Left ventricle myocardium superior (tissue), 1 donor: Measurements from ENCODE around the gene DNAJC18. TPM values are rescaled to one million over a fixed set of nuclear protein-coding genes. Genes with fewer than 3 reads are reported as not detected.

ENCODE experiments used
- ATAC-seq: fragments of 200-7000 bp; cut with Tn5 transposase; one replicate; pipeline ENCODE4 v1.9.1; 2020; ENCODE audit warnings: mild to moderate bottlenecking, moderate library complexity
- DNase-seq: peaks from one replicate; pipeline ENCODE4 v3.0.0-alpha.2; 2020
- intact Hi-C: fragments of 100-400 bp; cut with micrococcal nuclease; formaldehyde crosslinking; loops from one replicate; pipeline ENCODE4 v1.11.0; 2022
- total RNA-seq: library from RNA; stranded (reverse); fragmentation: NEBNext Ultra II Directional; extraction: Animal tissue kit (Norgen Biotek cat#: 25700); gene quantifications from one replicate; pipeline ENCODE4 v1.2.1, GENCODE V29; 2021
- donor health status: DM: no; HTN: yes; CAD: no; lungs with severe emphysema.

DNAJC18 gene
- total RNA-seq, 1 donor from 2014 or later, result 10.5 TPM

DNA sequence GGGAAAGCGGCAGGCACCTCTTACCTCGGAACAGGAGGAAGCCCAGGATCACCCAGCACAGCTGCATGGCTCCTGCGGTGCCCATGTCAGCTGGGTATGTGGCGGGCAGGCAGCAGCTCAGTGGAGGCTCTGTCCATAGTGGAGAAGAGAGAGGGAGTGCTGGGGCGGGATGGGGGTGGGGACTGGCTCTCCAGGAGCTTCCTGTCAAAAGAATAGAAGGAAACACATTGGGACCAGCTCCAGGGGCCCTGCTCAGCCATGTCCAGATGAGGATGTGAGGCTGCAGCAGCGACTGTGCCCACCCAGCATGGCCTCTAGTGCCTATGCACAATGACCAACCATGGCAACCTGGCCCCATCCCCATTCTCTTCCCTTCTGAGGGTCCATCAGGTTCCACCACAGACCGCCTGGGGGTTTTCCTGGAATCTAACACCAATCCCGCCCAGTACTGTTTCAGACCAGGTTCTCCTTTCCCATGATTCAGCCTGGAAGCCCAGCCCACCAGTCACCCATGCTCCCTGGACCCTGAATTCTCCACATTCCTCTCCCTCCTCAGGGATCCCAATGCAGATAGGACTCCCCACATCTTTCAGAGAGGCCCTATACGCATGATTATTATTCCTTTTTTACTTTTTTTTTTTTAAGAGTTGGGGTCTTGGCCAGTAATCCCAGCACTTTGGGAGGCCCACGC is 23.4 kb upstream of the DNAJC18 start, which contains the start of gene ECSCR:
Gene ECSCR, minus strand, starts transcription at position 158 of the 691 bp plus-strand sequence. Its CDS starts 73 bp downstream, at position 85.
- ATAC-seq (peak; percentile 76), DNase-seq (no peak)
- intact Hi-C loops, result no loop called here

DNA sequence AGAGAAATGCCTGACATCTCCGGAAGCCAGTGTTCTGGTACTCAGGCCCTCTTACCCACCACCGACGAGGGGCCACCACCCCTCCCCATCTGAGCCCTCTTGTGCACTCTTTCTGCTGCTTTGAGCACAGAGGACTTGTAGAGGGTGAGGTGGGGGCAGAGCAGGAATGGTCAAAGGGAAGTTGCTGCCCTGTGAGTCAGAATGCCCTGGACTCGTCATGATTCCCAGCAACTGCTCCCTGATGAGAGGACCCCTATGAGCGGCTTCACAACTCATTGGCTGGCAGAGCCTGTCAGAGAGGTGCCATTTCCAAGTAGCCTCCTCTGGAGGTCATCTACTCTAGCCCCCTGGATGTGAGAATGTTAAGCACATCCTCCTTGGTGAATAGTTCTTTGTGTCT is 22.4 kb upstream of the DNAJC18 start:
- ATAC-seq (peak; percentile 41), DNase-seq (no peak)
- intact Hi-C loops, result no loop called here

DNA sequence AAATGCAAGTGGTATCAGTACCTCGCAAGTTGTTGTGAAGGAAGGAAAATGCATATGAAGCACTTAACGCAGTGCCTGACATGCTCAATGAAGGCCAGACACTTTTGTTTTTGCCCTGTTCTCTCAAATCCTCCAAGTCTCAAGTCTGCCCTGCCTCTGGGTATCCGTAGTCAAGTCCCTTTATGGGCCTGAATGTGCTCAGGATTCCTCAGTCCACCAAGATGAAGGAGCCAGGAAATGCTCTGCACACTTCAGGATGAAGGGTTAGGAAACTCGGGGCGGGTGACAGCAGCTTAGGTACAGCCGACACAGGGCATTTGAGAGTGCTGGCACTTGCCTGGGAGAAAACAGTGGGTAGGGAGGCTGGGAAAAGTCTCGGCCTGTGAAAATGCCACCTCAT is 21.9 kb upstream of the DNAJC18 start:
- intact Hi-C loops, result no loop called here
- ATAC-seq, result peak; percentile 28
- no peak for DNase-seq

DNA sequence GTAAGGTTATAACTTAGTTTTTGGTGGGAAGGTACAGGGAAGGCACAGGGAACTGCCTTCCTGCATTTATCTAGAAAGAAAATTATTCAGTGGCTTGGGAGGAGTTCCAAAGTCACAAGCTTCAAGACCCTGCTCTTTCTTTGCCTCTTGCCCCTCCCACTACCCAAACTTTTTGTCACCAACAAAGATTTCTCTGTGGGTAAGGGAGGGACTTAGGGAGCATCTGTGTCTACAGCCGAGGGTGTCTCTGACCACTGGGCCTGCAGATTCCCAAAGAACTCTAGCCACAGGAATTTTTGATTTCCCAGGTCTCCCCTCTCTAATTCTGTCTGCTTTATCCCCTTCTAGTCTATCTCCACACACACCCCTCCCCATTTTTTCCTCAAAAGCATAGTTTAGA is 21.1 kb upstream of the DNAJC18 start:
- no peak for DNase-seq
- intact Hi-C loops, result no loop called here
- ATAC-seq, result no peak

DNA sequence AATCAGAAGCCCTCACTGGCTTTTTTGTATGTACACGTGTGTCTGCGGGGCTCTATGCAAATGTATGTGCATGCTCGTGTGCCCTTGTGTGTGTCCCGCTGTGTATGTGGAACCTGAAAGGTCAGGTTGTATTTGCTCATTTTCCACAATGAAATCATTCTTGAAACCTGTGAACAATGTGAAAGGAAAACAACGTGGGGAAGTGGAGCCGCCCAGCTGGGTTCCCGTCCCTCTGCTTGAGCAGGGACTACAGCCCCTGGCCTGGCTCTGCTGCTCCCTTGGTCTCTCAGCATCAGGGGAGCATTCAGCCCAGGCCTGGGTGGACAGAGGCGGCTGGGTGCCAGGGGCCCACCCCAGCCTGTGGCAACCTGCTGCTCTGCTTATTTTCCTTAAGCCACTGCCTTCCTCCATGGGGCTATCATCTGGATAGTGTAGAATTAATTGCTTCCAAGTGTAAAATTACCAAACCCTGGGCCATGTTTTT is 20.2 kb upstream of the DNAJC18 start:
- DNase-seq, result peak; percentile 49
- intact Hi-C loops, result no loop called here
- peak; percentile 49 for ATAC-seq

DNA sequence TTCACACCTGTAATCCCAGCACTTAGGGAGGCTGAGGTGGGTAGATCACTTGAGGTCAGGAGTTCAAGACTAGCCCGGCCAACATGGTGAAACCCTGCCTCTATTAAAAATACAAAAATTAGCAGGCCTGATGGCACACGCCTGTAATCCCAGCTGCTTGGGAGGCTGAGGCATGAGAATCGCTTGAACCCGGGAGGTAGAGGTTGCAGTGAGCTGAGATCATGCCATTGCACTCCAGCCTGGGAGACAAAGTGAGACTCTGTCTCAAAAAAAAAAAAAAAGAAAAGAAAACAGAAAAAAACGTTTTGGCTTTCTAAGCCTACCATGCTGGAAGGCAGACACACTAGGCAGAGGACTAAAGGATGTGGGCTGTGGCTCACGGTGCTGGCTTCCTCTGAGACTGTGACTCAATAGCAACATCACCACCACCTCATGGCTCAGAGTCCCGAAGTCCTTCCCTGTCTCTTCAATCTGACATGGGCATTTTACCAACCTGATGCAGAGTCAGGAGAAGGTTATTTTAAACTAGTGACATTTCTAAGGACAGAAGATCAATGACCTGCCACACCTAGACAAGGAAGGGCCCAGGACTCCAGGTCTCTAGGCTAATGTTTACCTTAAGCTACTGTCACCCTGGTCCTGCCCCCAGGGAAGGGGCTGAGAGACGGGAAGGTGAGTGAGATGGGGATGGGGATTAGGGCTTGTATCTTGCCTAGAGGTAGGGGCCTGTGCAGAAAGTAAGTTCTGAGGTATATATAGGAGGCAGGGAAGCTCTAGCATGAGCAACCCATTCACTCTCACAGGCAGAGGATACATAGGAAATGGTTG is 19.5 kb upstream of the DNAJC18 start:
- ATAC-seq, result peak; percentile 41
- intact Hi-C loops, result no loop called here
- DNase-seq, result no peak

DNA sequence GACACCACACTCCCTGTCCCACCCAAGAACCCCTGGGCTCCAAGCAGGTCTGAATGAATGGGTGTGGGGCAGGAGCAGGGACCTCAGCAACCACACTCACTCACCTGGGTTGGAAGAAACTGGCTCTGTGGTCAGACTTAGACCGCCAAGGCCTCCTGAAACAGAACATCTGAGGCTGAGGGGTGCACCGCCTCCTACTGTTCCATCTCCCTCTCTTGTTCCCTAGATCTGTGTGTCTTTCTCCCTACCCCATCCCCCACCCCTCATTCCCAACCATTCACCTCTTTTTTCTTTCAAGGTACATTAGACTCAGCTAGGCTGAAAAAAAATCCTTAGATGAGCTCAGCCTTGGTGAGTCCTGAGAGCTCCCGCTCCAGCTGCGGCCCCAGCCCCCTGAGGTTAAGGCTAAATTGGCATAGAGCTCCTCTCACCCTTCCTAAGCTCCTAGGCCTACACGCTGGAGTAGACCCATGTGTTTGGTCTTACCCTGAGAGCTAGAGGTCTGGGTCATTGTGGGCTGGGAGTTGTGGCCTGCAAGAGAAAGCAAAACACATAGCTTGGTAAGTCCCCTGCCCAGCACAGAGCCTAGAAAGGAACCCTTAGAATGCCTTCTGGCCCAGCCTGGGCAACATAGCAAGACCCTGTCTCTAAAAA is 18.5 kb upstream of the DNAJC18 start:
- no peak for DNase-seq
- intact Hi-C loops, result no loop called here
- ATAC-seq, result no peak

DNA sequence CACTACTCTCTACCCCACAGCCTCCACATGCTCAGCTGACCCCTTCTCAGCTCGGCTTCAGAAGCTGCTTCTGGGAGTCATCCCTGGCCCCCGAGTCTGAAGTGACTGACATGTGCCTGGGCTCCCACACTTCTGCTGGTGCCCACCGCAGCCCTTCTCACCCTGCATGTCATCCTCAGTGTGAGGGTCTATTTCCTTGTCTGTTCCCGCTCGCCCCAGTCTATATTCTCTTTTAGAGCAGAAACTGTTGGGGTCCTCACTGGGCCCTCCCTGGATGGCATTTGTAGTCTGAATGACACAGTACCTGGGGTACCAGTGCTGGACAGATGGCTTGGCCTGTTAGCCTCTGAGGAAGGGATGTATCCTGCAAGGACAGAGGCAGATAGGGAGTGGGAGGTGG is 17.9 kb upstream of the DNAJC18 start:
- no peak for ATAC-seq
- intact Hi-C loops, result no loop called here
- DNase-seq, result no peak

DNA sequence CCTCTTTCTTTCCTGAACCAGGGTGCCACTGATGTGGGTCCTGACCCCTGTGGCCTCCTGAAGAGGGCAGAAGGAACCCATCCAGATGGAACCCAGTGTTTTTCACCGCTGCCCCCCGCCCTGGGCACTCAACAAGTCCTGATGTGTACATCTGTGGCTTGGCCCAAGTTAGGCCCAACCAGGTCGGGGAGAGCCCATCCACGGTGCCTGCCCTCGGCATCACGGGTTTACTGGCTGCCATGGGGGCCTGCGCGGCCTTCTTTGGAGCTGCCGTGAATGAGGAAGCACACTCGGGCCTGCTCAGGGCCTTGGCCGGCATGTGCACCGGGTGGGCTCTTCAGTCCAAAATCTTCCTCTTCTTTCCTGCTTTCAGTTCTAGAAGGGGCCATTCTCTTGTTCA is 17.5 kb upstream of the DNAJC18 start:
- intact Hi-C loops, result no loop called here
- DNase-seq (no peak), ATAC-seq (no peak)

DNA sequence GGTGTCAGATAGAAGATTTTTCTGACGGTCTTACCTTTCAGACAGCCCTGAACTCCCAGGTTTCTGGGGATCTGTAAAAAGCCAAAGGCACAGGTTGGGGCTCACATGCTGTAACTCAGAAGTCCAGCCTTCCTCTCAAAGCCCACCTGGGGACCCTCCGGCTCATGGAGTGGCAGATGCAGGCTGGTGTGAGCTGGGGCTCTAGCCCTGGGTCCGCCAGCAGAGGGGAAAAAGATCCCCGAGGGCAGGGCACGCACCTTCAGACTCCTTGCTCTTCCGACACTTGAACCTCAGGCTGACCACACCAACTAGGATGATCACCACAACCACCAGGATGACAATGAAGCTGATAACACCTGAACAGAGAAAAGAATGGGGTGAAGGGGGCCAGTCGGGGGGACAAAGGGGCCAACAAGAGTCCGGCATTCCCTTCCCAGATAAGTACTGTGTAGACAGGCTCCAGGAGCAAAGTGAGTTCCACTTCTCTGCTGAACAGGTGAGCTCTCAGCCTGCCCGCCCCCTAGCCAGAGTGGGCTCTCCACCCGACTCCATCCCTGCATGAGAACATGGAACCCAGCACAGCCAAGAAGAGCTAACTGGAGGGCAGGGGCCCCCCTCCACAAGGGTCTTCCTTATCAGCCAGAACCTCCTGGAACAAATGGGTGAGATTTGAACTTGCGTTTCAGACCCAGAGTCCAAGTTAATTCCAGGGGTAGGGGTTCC is 15.4 kb upstream of the DNAJC18 start:
- no peak for ATAC-seq
- intact Hi-C loops, result no loop called here
- no peak for DNase-seq

DNA sequence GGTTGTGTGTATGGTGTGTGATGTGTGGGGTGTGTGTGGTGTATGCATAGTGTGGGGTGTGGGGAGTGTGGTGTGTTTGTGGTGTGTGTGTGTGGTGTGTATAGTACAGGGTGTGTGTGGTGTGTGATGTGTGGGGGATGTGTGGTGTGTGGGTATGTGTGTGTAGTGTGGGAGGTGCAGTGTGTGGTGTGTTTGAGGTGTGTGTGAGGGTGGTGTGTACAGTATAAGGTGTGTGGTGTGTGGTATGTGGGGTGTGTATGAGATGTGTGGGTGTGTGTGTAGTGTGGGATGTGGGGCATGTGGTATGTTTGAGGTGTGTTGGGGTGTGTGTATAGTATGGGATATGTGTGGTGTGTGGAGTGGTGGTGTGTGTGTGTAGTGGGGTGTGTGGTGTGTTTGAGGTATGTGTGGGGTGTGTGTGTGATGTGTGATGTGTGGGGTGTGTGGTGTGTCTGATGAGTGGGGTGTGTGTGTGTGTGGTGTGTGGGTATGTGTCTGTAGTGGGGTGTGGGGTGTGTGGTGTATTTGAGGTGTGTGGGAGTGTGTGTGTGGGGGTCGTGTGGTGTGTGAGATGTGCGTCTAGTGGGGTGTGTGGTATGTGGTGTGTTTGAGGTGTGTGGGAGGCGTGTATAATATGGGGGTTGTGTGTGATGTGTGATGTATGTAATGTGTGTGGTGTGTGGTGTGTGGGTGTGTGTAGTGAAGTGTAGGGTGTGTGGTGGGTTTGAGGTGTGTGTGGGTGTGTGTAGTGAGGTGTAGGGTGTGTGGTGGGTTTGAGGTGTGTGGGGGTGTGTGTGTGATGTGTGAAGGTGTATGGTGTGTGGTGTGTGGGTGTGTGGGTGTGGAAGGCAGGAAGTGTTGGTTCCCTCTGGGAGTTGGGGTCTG is 14.6 kb upstream of the DNAJC18 start:
- no peak for ATAC-seq

DNA sequence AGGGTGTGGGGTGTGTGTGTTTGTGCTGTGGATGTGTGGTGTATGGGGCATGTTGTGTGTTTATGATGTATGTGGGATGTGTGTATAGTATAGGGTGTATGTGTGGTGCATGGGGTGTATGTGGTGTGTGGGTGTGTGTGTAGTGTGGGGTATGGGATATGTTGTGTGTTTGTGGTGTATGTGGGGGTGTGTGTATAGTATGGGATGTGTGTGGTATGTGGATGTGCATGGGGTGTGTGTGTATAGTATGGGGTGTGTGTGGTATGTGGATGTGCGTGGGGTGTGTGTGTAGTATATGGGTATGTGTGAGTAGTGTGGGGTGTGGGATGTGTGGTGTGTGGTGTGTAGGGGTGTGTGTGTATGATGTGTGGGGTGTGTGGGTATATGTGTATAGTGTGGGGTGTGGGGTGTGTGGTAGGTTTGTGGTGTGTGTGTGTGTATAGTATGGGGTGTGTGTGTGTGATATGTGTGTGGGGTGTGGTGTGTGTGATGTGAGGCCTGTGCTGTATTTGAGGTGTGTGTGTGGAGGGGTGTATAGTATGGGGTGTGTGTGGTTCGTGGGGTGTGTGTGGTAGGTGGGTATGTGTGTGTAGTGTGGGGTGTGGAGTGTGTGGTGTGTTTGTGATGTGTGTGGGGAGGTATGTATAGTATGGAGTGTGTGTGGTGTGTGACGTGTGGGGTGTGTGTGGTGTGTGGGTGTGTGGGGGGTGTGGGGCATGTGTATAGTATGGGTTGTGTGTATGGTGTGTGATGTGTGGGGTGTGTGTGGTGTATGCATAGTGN is 12.7 kb upstream of the DNAJC18 start:
- DNase-seq (no peak), ATAC-seq (peak; percentile 13)
- intact Hi-C loops, result no loop called here

More for the DNA sequence above, 14.6 kb upstream of the DNAJC18 start:
- intact Hi-C loops, result no loop called here
- no peak for DNase-seq

DNA sequence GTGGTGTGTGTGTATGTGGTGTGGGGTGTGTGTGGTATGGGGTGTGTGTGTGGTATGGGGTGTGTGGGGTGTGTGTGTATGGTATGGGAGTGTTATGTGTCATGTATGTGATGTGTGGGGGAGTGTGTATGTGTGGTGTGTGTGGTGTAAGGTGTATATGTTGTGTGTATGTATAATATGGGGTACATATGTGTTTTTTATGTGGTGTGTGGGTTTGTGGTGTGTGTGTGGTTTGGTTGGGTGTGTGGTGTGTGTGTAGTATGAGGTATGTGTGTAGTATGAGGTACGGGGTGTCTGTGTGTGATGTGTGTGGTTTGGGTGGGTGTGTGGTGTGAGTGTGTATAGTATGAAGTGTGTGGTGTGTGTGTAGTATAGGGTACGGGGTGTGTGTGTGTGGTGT is 11.9 kb upstream of the DNAJC18 start:
- DNase-seq, result no peak
- intact Hi-C loops, result no loop called here
- no peak for ATAC-seq

DNA sequence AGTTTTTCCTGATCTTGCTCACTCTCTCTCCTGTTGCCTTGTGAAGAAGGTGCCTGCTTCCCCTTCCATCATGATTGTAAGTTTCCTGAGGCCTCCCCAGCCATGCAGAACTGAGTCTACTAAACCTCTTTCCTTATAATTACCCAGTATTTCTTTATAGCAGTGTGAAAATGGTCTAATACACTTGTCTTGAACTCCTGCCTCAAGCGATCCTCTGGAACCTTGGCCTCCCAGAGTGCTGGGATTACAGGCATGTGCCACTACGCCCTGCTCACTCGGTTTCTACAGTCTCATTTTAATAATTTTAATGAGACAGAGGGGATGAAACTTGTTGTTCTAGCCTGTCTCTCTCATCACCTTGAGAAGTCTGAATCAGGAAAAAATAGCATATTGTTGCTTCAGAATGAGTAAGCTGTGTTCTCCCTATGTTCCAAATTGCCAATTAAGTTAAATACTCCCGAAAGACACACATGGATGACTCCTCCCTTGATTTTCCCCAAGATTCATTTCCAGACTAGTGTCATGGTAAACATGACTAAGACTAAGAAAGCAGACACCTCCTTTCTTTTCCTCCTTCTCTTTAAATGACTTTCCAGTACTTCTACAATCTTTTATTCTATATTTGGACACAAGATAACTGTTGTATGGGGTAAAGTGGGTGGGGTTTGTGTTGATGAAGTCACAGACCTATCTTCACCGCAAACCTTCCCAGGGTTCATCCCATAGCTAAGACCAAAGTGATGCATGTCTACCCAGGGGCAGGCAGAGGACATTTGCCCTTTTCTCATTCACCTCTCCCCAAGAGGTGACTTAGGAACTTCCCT is 7.8 kb upstream of the DNAJC18 start:
- ATAC-seq (no peak), DNase-seq (no peak)
- intact Hi-C loops, result no loop called here

DNA sequence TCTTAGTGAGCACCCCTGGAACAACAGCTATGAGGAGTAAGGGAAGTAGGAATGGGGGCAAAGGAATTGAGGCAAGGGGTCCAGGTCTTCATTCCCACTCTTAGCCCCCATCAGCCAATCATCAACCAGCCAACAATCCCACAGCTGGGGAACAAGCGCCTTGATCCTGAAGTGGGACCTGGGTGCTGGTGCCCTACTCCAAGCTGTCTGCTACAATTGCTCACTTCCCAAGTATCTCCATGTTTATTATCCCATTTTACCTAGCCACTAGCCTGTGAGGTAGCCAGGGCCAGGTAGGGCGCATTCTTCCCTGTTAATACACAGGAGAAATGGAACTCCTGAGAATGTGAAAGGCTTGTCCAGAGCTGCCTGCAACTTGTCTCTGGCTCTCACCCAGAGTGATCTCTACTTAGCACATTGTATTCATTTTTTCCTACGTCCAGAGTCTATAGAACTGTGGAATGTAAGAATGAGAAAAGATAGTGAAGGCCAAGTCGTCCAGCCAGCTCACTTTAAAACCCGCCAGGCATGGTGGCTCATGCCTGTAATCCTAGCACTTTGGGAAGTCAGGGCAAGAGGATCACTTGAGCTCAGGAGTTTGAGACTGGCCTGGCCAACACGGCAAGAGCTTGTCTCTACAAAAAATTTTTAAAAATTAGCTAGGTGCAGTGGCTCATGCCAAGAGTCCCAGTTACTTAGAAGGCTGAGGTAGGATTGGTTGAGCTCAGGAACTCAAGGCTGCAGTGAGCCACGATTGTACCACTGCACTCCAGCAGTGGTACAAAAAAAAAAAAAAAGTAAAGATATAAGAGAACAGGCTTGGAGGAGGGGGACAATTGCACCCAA is 6.2 kb upstream of the DNAJC18 start:
- intact Hi-C loops, result no loop called here
- peak; percentile 53 for ATAC-seq
- no peak for DNase-seq

DNA sequence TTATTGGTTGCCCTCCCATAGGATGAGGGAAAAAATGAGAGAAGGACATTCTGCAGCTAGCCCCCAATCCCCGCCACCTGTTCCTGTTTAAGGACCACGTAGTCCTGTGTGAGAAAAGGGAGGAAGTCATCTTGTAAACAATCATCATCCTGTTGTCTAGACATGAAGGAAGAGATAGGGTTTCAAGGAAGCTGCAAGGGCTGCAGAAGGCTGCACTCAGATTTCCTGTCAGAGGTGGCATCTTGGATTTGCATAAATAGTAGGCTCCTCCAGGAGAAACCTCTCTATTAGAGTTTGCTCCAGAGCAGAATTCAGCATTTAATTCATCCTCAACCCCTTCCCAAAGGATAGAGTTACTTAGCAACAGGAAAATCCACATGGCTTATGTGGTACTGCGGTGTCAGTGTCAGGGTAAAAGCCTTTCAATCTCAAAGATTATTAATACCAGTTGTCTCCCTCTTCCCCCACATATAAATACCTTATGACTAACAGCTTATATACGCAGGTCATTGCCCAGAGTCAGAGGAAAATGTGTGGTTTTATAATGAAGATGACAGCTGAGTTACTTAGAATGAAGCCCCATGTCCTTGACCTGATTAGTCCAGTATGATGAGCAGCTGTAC is 4.6 kb upstream of the DNAJC18 start:
- intact Hi-C loops, result no loop called here
- ATAC-seq (no peak), DNase-seq (no peak)
